ENCODE measurements around the gene MAP3K20. TPM values are rescaled to one million over a fixed set of nuclear protein-coding genes. Genes with fewer than 3 reads are reported as not detected.

The MAP3K20 gene
- total and polyA plus RNA-seq, 2 donors from 2014 or later, result 3.9 to 25.6 TPM

GRCh38 chr2:173104156-173104555, 28.5 kb downstream of the MAP3K20 start:
- Histone ChIP-seq H3K4me3 (ENCODE audit: low read length in 3 of 3) (no peak overlapping the region), H3K4me1 (ENCODE audit: control insufficient read depth in 2 of 3, insufficient read depth in 2 of 3, low read depth in 1 of 3, low read length in 3 of 3) (no peaks in the 10 kb centered on the region), H3K36me3 (ENCODE audit: control insufficient read depth in 2 of 3, insufficient read depth in 3 of 3, low read length in 3 of 3) (no peaks in the 10 kb centered on the region), H3K27me3 (ENCODE audit: control insufficient read depth, insufficient read depth, low read length) (no peaks in the 10 kb centered on the region), H3K9ac (ENCODE audit: low read length in 3 of 3) (no peak overlapping the region), H3K27ac (ENCODE audit: low read depth in 2 of 2, low read length in 2 of 2) (no peak overlapping the region), H3K9me3 (ENCODE audit: control insufficient read depth in 2 of 3, insufficient read depth in 1 of 3, low read length in 3 of 3) (no peaks in the 10 kb centered on the region)
- FAIRE-seq, result no peak
- intact Hi-C loops (cut with DNase I), result no loop called here
- no peak for DNase-seq
- TF ChIP-seq CTCF (IDR thresholded peaks at IDR 0.05; ENCODE audit: borderline replicate concordance, extremely low read depth, insufficient read depth), result no peak

- Histone ChIP-seq H3K27ac (ENCODE audit: low read depth in 2 of 2, low read length in 2 of 2) (no peak overlapping the region), H3K9me3 (ENCODE audit: control insufficient read depth in 2 of 3, insufficient read depth in 1 of 3, low read length in 3 of 3) (no peaks in the 10 kb centered on the region), H3K27me3 (ENCODE audit: control insufficient read depth, insufficient read depth, low read length) (no peaks in the 10 kb centered on the region), H3K36me3 (ENCODE audit: control insufficient read depth in 2 of 3, insufficient read depth in 3 of 3, low read length in 3 of 3) (no peaks in the 10 kb centered on the region), H3K9ac (ENCODE audit: low read length in 3 of 3) (no peak overlapping the region), H3K4me1 (ENCODE audit: control insufficient read depth in 2 of 3, insufficient read depth in 2 of 3, low read depth in 1 of 3, low read length in 3 of 3) (no peaks in the 10 kb centered on the region), H3K4me3 (ENCODE audit: low read length in 3 of 3) (no peak overlapping the region)
- intact Hi-C loops (cut with DNase I), result no loop called here
- no peak for FAIRE-seq
- TF ChIP-seq CTCF (IDR thresholded peaks at IDR 0.05; ENCODE audit: borderline replicate concordance, extremely low read depth, insufficient read depth), result no peak
- DNase-seq, result no peak
Measured at GRCh38 chr2:173106959-173107628, 31.4 kb downstream of the MAP3K20 start.

- no peaks in the 10 kb centered on the region for H3K36me3 ChIP-seq (ENCODE audit: control insufficient read depth in 2 of 3, insufficient read depth in 3 of 3, low read length in 3 of 3)
- no peak for FAIRE-seq
- H3K9ac ChIP-seq (ENCODE audit: low read length in 3 of 3), result no peak overlapping the region
- no peak for DNase-seq
- no peaks in the 10 kb centered on the region for H3K27me3 ChIP-seq (ENCODE audit: control insufficient read depth, insufficient read depth, low read length)
- no peak for TF ChIP-seq CTCF (IDR thresholded peaks at IDR 0.05; ENCODE audit: borderline replicate concordance, extremely low read depth, insufficient read depth)
- H3K27ac ChIP-seq (ENCODE audit: low read depth in 2 of 2, low read length in 2 of 2), result no peak overlapping the region
- no peaks in the 10 kb centered on the region for H3K4me1 ChIP-seq (ENCODE audit: control insufficient read depth in 2 of 3, insufficient read depth in 2 of 3, low read depth in 1 of 3, low read length in 3 of 3)
- H3K9me3 ChIP-seq (ENCODE audit: control insufficient read depth in 2 of 3, insufficient read depth in 1 of 3, low read length in 3 of 3), result no peaks in the 10 kb centered on the region
- intact Hi-C loops (cut with DNase I), result no loop called here
- H3K4me3 ChIP-seq (ENCODE audit: low read length in 3 of 3), result no peak overlapping the region
Measured at GRCh38 chr2:173107629-173108022, 32.0 kb downstream of the MAP3K20 start.

Data from kidney (tissue), 14 donors.